GM18498 (cell line): Measurements from ENCODE around the gene C20orf141.
"Not testable (repeated sequence)": the region's sequence is repeated elsewhere in the genome, so short reads cannot be mapped to it uniquely, and the experiment has no call there.

Experiments used
- ATAC-seq: cut with Tn5 transposase; IDR thresholded peaks from one replicate; pipeline ENCODE4 v1.9.1; 2021; ENCODE audit warnings: mild to moderate bottlenecking, moderate library complexity; ENCODE audit not compliant: unreplicated experiment

Gene C20orf141

GRCh38 chr20:2820084-2820895, 5.5 kb downstream of the C20orf141 start:
- ATAC-seq = no peak

GRCh38 chr20:2820896-2821869, 6.4 kb downstream of the C20orf141 start:
- ATAC-seq = no peak

- ATAC-seq = no peak
Observed at GRCh38 chr20:2822073-2822472, 7.3 kb downstream of the C20orf141 start.

- no peak for ATAC-seq
Observed at GRCh38 chr20:2825761-2826160, 11.0 kb downstream of the C20orf141 start.

GRCh38 chr20:2826655-2827054, 11.9 kb downstream of the C20orf141 start:
- no peak for ATAC-seq

- no peak for ATAC-seq
Observed at GRCh38 chr20:2829376-2829775, 14.6 kb downstream of the C20orf141 start.

GRCh38 chr20:2831206-2831605, 16.4 kb downstream of the C20orf141 start:
- ATAC-seq = not testable (repeated sequence)

- no peak for ATAC-seq
Observed at GRCh38 chr20:2833761-2834160, 19.0 kb downstream of the C20orf141 start.

GRCh38 chr20:2834401-2835110, 19.8 kb downstream of the C20orf141 start:
- ATAC-seq = no peak

GRCh38 chr20:2835331-2835796, 20.6 kb downstream of the C20orf141 start:
- no peak for ATAC-seq

GRCh38 chr20:2836035-2836434, 21.2 kb downstream of the C20orf141 start:
- ATAC-seq = no peak

GRCh38 chr20:2837221-2837960, 22.6 kb downstream of the C20orf141 start:
- ATAC-seq = no peak

GRCh38 chr20:2838170-2838797, 23.5 kb downstream of the C20orf141 start:
- ATAC-seq = no peak

GRCh38 chr20:2838847-2839671, 24.3 kb downstream of the C20orf141 start:
- ATAC-seq = no peak

GRCh38 chr20:2839732-2840137, 24.9 kb downstream of the C20orf141 start:
- no peak for ATAC-seq

- peak; percentile 98 for ATAC-seq
Observed at GRCh38 chr20:2840138-2840966, 25.6 kb downstream of the C20orf141 start, which contains the start of the genes PCED1A and VPS16. Gene PCED1A (minus strand): TSS chr20:2840655. CDS start chr20:2839912, 743 bp downstream. Gene VPS16 (plus strand): TSS chr20:2840745. CDS start chr20:2840775, 30 bp downstream.

- peak; percentile 42 for ATAC-seq
Observed at GRCh38 chr20:2840967-2841531, 26.3 kb downstream of the C20orf141 start.
